ENCODE results near the gene MYH15.

DNA sequence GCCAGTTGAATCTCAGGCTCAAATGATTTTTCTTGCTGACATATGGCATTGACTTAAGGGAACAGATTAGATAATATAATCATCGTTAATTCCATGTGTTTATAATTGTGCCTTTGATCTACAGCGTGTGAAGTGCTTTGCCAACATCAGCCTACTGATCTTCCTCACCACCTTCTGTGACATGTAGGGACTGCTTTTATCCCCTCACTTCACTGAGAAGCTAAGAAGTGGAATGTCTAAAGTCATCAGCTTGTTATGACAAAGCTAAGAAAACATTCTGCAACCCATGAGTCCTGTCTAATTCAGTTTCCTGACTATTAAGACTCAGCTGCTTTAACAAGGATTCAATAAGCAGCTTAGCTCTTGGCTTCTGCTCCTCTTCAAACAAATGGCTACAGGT lies 106.0 kb downstream of the MYH15 start:
- TF ChIP-seq GABPA (IDR thresholded peaks at IDR 0.05 in 1 of 2, conservative IDR thresholded peaks at IDR 0.05 in 1 of 2): no peak
- TF ChIP-seq ATF3 (IDR thresholded peaks at IDR 0.05): no peak
- TF ChIP-seq, protein P1, sequence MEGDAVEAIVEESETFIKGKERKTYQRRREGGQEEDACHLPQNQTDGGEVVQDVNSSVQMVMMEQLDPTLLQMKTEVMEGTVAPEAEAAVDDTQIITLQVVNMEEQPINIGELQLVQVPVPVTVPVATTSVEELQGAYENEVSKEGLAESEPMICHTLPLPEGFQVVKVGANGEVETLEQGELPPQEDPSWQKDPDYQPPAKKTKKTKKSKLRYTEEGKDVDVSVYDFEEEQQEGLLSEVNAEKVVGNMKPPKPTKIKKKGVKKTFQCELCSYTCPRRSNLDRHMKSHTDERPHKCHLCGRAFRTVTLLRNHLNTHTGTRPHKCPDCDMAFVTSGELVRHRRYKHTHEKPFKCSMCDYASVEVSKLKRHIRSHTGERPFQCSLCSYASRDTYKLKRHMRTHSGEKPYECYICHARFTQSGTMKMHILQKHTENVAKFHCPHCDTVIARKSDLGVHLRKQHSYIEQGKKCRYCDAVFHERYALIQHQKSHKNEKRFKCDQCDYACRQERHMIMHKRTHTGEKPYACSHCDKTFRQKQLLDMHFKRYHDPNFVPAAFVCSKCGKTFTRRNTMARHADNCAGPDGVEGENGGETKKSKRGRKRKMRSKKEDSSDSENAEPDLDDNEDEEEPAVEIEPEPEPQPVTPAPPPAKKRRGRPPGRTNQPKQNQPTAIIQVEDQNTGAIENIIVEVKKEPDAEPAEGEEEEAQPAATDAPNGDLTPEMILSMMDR (IDR thresholded peaks at IDR 0.05; ENCODE audit: low read depth, low read length, missing input control): no peak
- TF ChIP-seq FOXA1 (IDR thresholded peaks at IDR 0.05): no peak
- no peak for TF ChIP-seq SP1 (IDR thresholded peaks at IDR 0.05)
- no peak for TF ChIP-seq RAD21 (IDR thresholded peaks at IDR 0.05)
- no peak for TF ChIP-seq MAX (IDR thresholded peaks at IDR 0.05)
- TF ChIP-seq, protein P2, sequence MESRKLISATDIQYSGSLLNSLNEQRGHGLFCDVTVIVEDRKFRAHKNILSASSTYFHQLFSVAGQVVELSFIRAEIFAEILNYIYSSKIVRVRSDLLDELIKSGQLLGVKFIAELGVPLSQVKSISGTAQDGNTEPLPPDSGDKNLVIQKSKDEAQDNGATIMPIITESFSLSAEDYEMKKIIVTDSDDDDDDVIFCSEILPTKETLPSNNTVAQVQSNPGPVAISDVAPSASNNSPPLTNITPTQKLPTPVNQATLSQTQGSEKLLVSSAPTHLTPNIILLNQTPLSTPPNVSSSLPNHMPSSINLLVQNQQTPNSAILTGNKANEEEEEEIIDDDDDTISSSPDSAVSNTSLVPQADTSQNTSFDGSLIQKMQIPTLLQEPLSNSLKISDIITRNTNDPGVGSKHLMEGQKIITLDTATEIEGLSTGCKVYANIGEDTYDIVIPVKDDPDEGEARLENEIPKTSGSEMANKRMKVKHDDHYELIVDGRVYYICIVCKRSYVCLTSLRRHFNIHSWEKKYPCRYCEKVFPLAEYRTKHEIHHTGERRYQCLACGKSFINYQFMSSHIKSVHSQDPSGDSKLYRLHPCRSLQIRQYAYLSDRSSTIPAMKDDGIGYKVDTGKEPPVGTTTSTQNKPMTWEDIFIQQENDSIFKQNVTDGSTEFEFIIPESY (IDR thresholded peaks at IDR 0.05): no peak
- TF ChIP-seq HNF4G (IDR thresholded peaks at IDR 0.05): no peak
- no peak for TF ChIP-seq REST (IDR thresholded peaks at IDR 0.05)
- TF ChIP-seq YY1 (IDR thresholded peaks at IDR 0.05): no peak
- TF ChIP-seq RXRA (IDR thresholded peaks at IDR 0.05): no peak

Data from liver (tissue), 3 donors.